Astrocyte (in vitro differentiated cells and primary cell): Measurements from ENCODE around the gene BCO2. TPM values are rescaled to one million over a fixed set of nuclear protein-coding genes. Genes with fewer than 3 reads are reported as not detected.

Experiments used
- DNase-seq: peaks from one replicate; pipeline ENCODE4 v3.0.0-alpha.2; 2010; ENCODE audit warnings: low read depth
- FAIRE-seq: peaks from 2 replicates; lab custom pipeline; 2011; peaks lifted over from hg19 to GRCh38; lab: Jason Lieb, UNC
- H2AFZ ChIP-seq: 2 replicates; pipeline ENCODE4 v1.6.0; 2012; ENCODE audit warnings: low read depth, low read length, inconsistent platforms
- H3K27ac ChIP-seq: 2 replicates; pipeline ENCODE4 v1.5.1; 2011; ENCODE audit warnings: low read depth, low read length, inconsistent platforms
- H3K27me3 ChIP-seq: 2 replicates; pipeline ENCODE4 v1.6.0; 2011; ENCODE audit warnings: low read length, inconsistent platforms; ENCODE audit not compliant: insufficient read depth
- H3K36me3 ChIP-seq: 2 replicates; pipeline ENCODE4 v1.5.1; 2011; ENCODE audit warnings: low read length, inconsistent platforms; ENCODE audit not compliant: insufficient read depth
- H3K4me1 ChIP-seq: 2 replicates; pipeline ENCODE4 v1.5.1; 2011; ENCODE audit warnings: low read length, inconsistent platforms; ENCODE audit not compliant: insufficient read depth
- H3K4me2 ChIP-seq: 2 replicates; pipeline ENCODE4 v1.6.0; 2012; ENCODE audit warnings: low read length, inconsistent platforms
- H3K4me3 ChIP-seq: 2 replicates; pipeline ENCODE4 v1.5.1; 2011; ENCODE audit warnings: low read depth, mild to moderate bottlenecking, low read length, inconsistent platforms; ENCODE audit not compliant: insufficient read depth
- H3K79me2 ChIP-seq: 2 replicates; pipeline ENCODE4 v1.6.0; 2012; ENCODE audit warnings: mild to moderate bottlenecking, low read length, inconsistent platforms; ENCODE audit not compliant: insufficient read depth
- H3K9ac ChIP-seq: 2 replicates; pipeline ENCODE4 v1.6.0; 2012; ENCODE audit warnings: mild to moderate bottlenecking, low read length, inconsistent platforms
- H3K9me3 ChIP-seq: 2 replicates; pipeline ENCODE4 v1.5.1; 2012; ENCODE audit warnings: low read depth, mild to moderate bottlenecking, low read length, inconsistent platforms; ENCODE audit not compliant: insufficient read depth
- H4K20me1 ChIP-seq: 2 replicates; pipeline ENCODE4 v1.6.0; 2012; ENCODE audit warnings: low read length, inconsistent platforms; ENCODE audit not compliant: insufficient read depth
- H3K27ac Mint-ChIP-seq: one replicate; pipeline ENCODE4 v1.8.0; 2021; ENCODE audit warnings: mild to moderate bottlenecking, mixed read lengths; ENCODE audit not compliant: unreplicated experiment
- H3K27me3 Mint-ChIP-seq: one replicate; pipeline ENCODE4 v1.8.0; 2021; ENCODE audit warnings: low read depth, mixed read lengths; ENCODE audit not compliant: unreplicated experiment
- H3K36me3 Mint-ChIP-seq: one replicate; pipeline ENCODE4 v1.8.0; 2021; ENCODE audit warnings: low read depth, mixed read lengths; ENCODE audit not compliant: unreplicated experiment
- H3K4me1 Mint-ChIP-seq: one replicate; pipeline ENCODE4 v1.8.0; 2021; ENCODE audit warnings: low read depth, mixed read lengths; ENCODE audit not compliant: unreplicated experiment
- H3K4me3 Mint-ChIP-seq: one replicate; pipeline ENCODE4 v1.8.0; 2021; ENCODE audit warnings: mild to moderate bottlenecking, moderate library complexity, mixed read lengths; ENCODE audit not compliant: unreplicated experiment
- H3K9me3 Mint-ChIP-seq: one replicate; pipeline ENCODE4 v1.8.0; 2021; ENCODE audit warnings: mild to moderate bottlenecking, mixed read lengths; ENCODE audit not compliant: unreplicated experiment
- CTCF ChIP-seq: IDR thresholded peaks from 2 replicates; pipeline ENCODE4 v1.5.1; 2011; ENCODE audit warnings: low read depth, mild to moderate bottlenecking, inconsistent platforms, low read length, moderate library complexity; ENCODE audit not compliant: insufficient read depth
- EZH2 ChIP-seq: IDR thresholded peaks from 2 replicates; pipeline ENCODE4 v1.6.1; 2012; ENCODE audit warnings: mild to moderate bottlenecking, low read length, inconsistent platforms; ENCODE audit not compliant: insufficient read depth
- total RNA-seq: library from RNA; stranded (reverse); gene quantifications from 2 replicates; pipeline ENCODE4 v1.2.1, GENCODE V29; 2021

Gene BCO2
- total RNA-seq, 1 donor from 2014 or later: 0.48 TPM

GRCh38 chr11:112134473-112134872 lies 40.8 kb upstream of the BCO2 start:
- TF ChIP-seq CTCF (no peak), EZH2 (no peak)

GRCh38 chr11:112143597-112143996 lies 31.7 kb upstream of the BCO2 start:
- Histone ChIP-seq H3K4me1 (no peaks in the 10 kb centered on the region), H3K27me3 (no peaks in the 10 kb centered on the region), H3K4me3 (no peak overlapping the region), H3K27ac (no peak overlapping the region), H3K79me2 (no peaks in the 10 kb centered on the region), H2AFZ (no peak overlapping the region), H3K9ac (no peak overlapping the region), H3K36me3 (no peaks in the 10 kb centered on the region), H3K9me3 (no peaks in the 10 kb centered on the region), H3K4me2 (no peak overlapping the region), H4K20me1 (no peaks in the 10 kb centered on the region)
- no peaks in the 10 kb centered on the region for H3K36me3 Mint-ChIP-seq
- H3K27me3 Mint-ChIP-seq: no peaks in the 10 kb centered on the region
- no peak for DNase-seq
- TF ChIP-seq EZH2 (no peak), CTCF (no peak)
- H3K27ac Mint-ChIP-seq: no peak overlapping the region
- no peak overlapping the region for H3K4me3 Mint-ChIP-seq
- peaks cover 3% of the 10 kb centered on the region for H3K9me3 Mint-ChIP-seq
- no peaks in the 10 kb centered on the region for H3K4me1 Mint-ChIP-seq
- FAIRE-seq: no peak

More at GRCh38 chr11:112134473-112134872, 40.8 kb upstream of the BCO2 start:
- no peak overlapping the region for H3K27ac Mint-ChIP-seq
- H3K36me3 ChIP-seq: no peaks in the 10 kb centered on the region
- peaks cover 4% of the 10 kb centered on the region for H3K4me1 Mint-ChIP-seq
- H2AFZ ChIP-seq: no peak overlapping the region
- H3K27me3 ChIP-seq: no peaks in the 10 kb centered on the region
- FAIRE-seq (no peak), DNase-seq (no peak)
- H3K4me2 ChIP-seq: no peak overlapping the region
- no peak overlapping the region for H3K4me3 Mint-ChIP-seq
- H3K4me3 ChIP-seq: no peak overlapping the region
- no peak overlapping the region for H3K9ac ChIP-seq
- H4K20me1 ChIP-seq: no peaks in the 10 kb centered on the region
- H3K27ac ChIP-seq: no peak overlapping the region
- H3K4me1 ChIP-seq: no peaks in the 10 kb centered on the region
- H3K79me2 ChIP-seq: no peaks in the 10 kb centered on the region
- H3K9me3 ChIP-seq: no peaks in the 10 kb centered on the region
- H3K36me3 Mint-ChIP-seq: no peaks in the 10 kb centered on the region
- H3K9me3 Mint-ChIP-seq: no peaks in the 10 kb centered on the region
- no peaks in the 10 kb centered on the region for H3K27me3 Mint-ChIP-seq

- H3K27me3 Mint-ChIP-seq: no peaks in the 10 kb centered on the region
- Histone ChIP-seq H3K9ac (no peak overlapping the region), H3K4me1 (no peaks in the 10 kb centered on the region), H3K79me2 (no peaks in the 10 kb centered on the region), H3K27me3 (no peaks in the 10 kb centered on the region), H3K36me3 (no peaks in the 10 kb centered on the region), H4K20me1 (no peaks in the 10 kb centered on the region), H3K4me2 (no peak overlapping the region), H3K4me3 (no peak overlapping the region), H2AFZ (no peak overlapping the region), H3K27ac (no peak overlapping the region), H3K9me3 (no peaks in the 10 kb centered on the region)
- H3K4me1 Mint-ChIP-seq: no peaks in the 10 kb centered on the region
- DNase-seq: no peak
- H3K36me3 Mint-ChIP-seq: no peaks in the 10 kb centered on the region
- TF ChIP-seq EZH2 (no peak), CTCF (no peak)
- FAIRE-seq: no peak
- H3K4me3 Mint-ChIP-seq: no peak overlapping the region
- H3K27ac Mint-ChIP-seq: no peak overlapping the region
- no peaks in the 10 kb centered on the region for H3K9me3 Mint-ChIP-seq
Observed at GRCh38 chr11:112150517-112150916, 24.8 kb upstream of the BCO2 start.
